Activated CD4-positive, alpha-beta T cell treated with anti-CD3 and anti-CD28 coated beads, Interleukin-2, amount 10 ng/mL, durations not matched to agents 24 days and 14 days (primary cell): ENCODE data around the gene RALA. TPM values are rescaled to one million over a fixed set of nuclear protein-coding genes. Genes with fewer than 3 reads are reported as not detected.

Experiments used
- DNase-seq: peaks from one replicate; pipeline ENCODE4 v3.0.0; 2022
- H3K27ac Mint-ChIP-seq: one replicate; pipeline ENCODE4 v1.8.0; 2022; ENCODE audit warnings: mild to moderate bottlenecking, mixed read lengths
- H3K27me3 Mint-ChIP-seq: one replicate; pipeline ENCODE4 v1.8.0; 2022; ENCODE audit warnings: mixed read lengths
- H3K36me3 Mint-ChIP-seq: one replicate; pipeline ENCODE4 v1.8.0; 2022; ENCODE audit warnings: low read depth, mild to moderate bottlenecking, mixed read lengths
- H3K4me1 Mint-ChIP-seq: one replicate; pipeline ENCODE4 v1.8.0; 2021; ENCODE audit warnings: mixed read lengths
- H3K4me3 Mint-ChIP-seq: one replicate; pipeline ENCODE4 v1.8.0; 2022; ENCODE audit warnings: mild to moderate bottlenecking, moderate library complexity, mixed read lengths
- H3K9me3 Mint-ChIP-seq: one replicate; pipeline ENCODE4 v1.8.0; 2021; ENCODE audit warnings: mixed read lengths
- intact Hi-C: fragments of 100-400 bp; cut with micrococcal nuclease; formaldehyde crosslinking; loops from one replicate; pipeline ENCODE4 v1.15.1; 2023
- total RNA-seq: library from RNA; stranded (reverse); gene quantifications from 2 replicates; pipeline ENCODE4 v1.2.3, GENCODE V29; 2022

RALA gene
- total RNA-seq, 1 donor from 2014 or later, result 37.0 TPM

GRCh38 chr7:39642896-39643295, 19.5 kb downstream of the RALA start:
- Mint-ChIP-seq H3K36me3 (peaks cover 28% of the 10 kb centered on the region), H3K27ac (no peak overlapping the region), H3K4me1 (peaks cover 25% of the 10 kb centered on the region), H3K27me3 (no peaks in the 10 kb centered on the region), H3K4me3 (no peak overlapping the region), H3K9me3 (peaks cover 6% of the 10 kb centered on the region)
- no peak for DNase-seq
- intact Hi-C loops, result no loop called here

GRCh38 chr7:39644170-39644569, 20.8 kb downstream of the RALA start:
- H3K27me3 Mint-ChIP-seq, result no peaks in the 10 kb centered on the region
- H3K4me1 Mint-ChIP-seq, result peaks cover 17% of the 10 kb centered on the region
- peaks cover 6% of the 10 kb centered on the region for H3K9me3 Mint-ChIP-seq
- H3K27ac Mint-ChIP-seq, result no peak overlapping the region
- intact Hi-C loops, result no loop called here
- DNase-seq, result no peak
- H3K36me3 Mint-ChIP-seq, result peaks cover 24% of the 10 kb centered on the region
- H3K4me3 Mint-ChIP-seq, result no peak overlapping the region

- Mint-ChIP-seq H3K27me3 (no peaks in the 10 kb centered on the region), H3K36me3 (peaks cover 13% of the 10 kb centered on the region), H3K4me1 (peaks cover 8% of the 10 kb centered on the region), H3K4me3 (no peak overlapping the region), H3K27ac (no peak overlapping the region), H3K9me3 (peaks cover 1% of the 10 kb centered on the region)
- intact Hi-C loops, result no loop called here
- no peak for DNase-seq
These were observed 22.4 kb downstream of the RALA start for GRCh38 chr7:39645482-39646407.

GRCh38 chr7:39647816-39648215, 24.4 kb downstream of the RALA start:
- intact Hi-C loops, result no loop called here
- no peaks in the 10 kb centered on the region for H3K9me3 Mint-ChIP-seq
- peaks cover 10% of the 10 kb centered on the region for H3K36me3 Mint-ChIP-seq
- H3K27me3 Mint-ChIP-seq, result no peaks in the 10 kb centered on the region
- H3K4me3 Mint-ChIP-seq, result no peak overlapping the region
- peaks cover 1% of the 10 kb centered on the region for H3K4me1 Mint-ChIP-seq
- DNase-seq, result no peak
- no peak overlapping the region for H3K27ac Mint-ChIP-seq

GRCh38 chr7:39650676-39651075, 27.3 kb downstream of the RALA start:
- Mint-ChIP-seq H3K4me3 (no peak overlapping the region), H3K27me3 (no peaks in the 10 kb centered on the region), H3K27ac (no peak overlapping the region), H3K9me3 (no peaks in the 10 kb centered on the region), H3K36me3 (peaks cover 16% of the 10 kb centered on the region), H3K4me1 (no peaks in the 10 kb centered on the region)
- intact Hi-C loops, result no loop called here
- no peak for DNase-seq

GRCh38 chr7:39651265-39651664, 27.9 kb downstream of the RALA start:
- Mint-ChIP-seq H3K27me3 (no peaks in the 10 kb centered on the region), H3K4me1 (no peaks in the 10 kb centered on the region), H3K27ac (no peak overlapping the region), H3K4me3 (no peak overlapping the region), H3K9me3 (no peaks in the 10 kb centered on the region), H3K36me3 (peaks cover 22% of the 10 kb centered on the region)
- intact Hi-C loops, result no loop called here
- no peak for DNase-seq

- DNase-seq, result no peak
- Mint-ChIP-seq H3K36me3 (peaks cover 39% of the 10 kb centered on the region), H3K4me3 (no peak overlapping the region), H3K4me1 (peaks cover 3% of the 10 kb centered on the region), H3K27ac (no peak overlapping the region), H3K9me3 (peaks cover 5% of the 10 kb centered on the region), H3K27me3 (no peaks in the 10 kb centered on the region)
- intact Hi-C loops, result no loop called here
These were observed 33.0 kb downstream of the RALA start for GRCh38 chr7:39656415-39656814.

GRCh38 chr7:39659356-39660013, 36.1 kb downstream of the RALA start:
- intact Hi-C loops, result no loop called here
- Mint-ChIP-seq H3K36me3 (peaks cover 59% of the 10 kb centered on the region), H3K27me3 (no peaks in the 10 kb centered on the region), H3K27ac (no peak overlapping the region), H3K4me1 (peaks cover 3% of the 10 kb centered on the region), H3K4me3 (no peak overlapping the region), H3K9me3 (peaks cover 13% of the 10 kb centered on the region)
- DNase-seq, result no peak

GRCh38 chr7:39661960-39662359, 38.6 kb downstream of the RALA start:
- Mint-ChIP-seq H3K9me3 (peaks cover 13% of the 10 kb centered on the region), H3K4me3 (no peak overlapping the region), H3K27me3 (no peaks in the 10 kb centered on the region), H3K27ac (no peak overlapping the region), H3K4me1 (peaks cover 5% of the 10 kb centered on the region), H3K36me3 (peaks cover 53% of the 10 kb centered on the region)
- no peak for DNase-seq
- intact Hi-C loops, result no loop called here

GRCh38 chr7:39663263-39663662, 39.9 kb downstream of the RALA start:
- Mint-ChIP-seq H3K27ac (no peak overlapping the region), H3K4me3 (no peak overlapping the region), H3K27me3 (no peaks in the 10 kb centered on the region), H3K4me1 (peaks cover 5% of the 10 kb centered on the region), H3K36me3 (peaks cover 47% of the 10 kb centered on the region), H3K9me3 (peaks cover 13% of the 10 kb centered on the region)
- intact Hi-C loops, result no loop called here
- DNase-seq, result no peak

- H3K36me3 Mint-ChIP-seq, result peaks cover 44% of the 10 kb centered on the region
- H3K9me3 Mint-ChIP-seq, result peaks cover 13% of the 10 kb centered on the region
- H3K4me1 Mint-ChIP-seq, result peaks cover 5% of the 10 kb centered on the region
- no peak overlapping the region for H3K27ac Mint-ChIP-seq
- H3K27me3 Mint-ChIP-seq, result no peaks in the 10 kb centered on the region
- no peak overlapping the region for H3K4me3 Mint-ChIP-seq
- no peak for DNase-seq
- intact Hi-C loops, result no loop called here
These were observed 40.7 kb downstream of the RALA start for GRCh38 chr7:39664057-39664456.

- DNase-seq, result no peak
- peaks cover 42% of the 10 kb centered on the region for H3K36me3 Mint-ChIP-seq
- H3K27me3 Mint-ChIP-seq, result no peaks in the 10 kb centered on the region
- intact Hi-C loops, result no loop called here
- peaks cover 13% of the 10 kb centered on the region for H3K9me3 Mint-ChIP-seq
- H3K27ac Mint-ChIP-seq, result no peak overlapping the region
- no peak overlapping the region for H3K4me3 Mint-ChIP-seq
- H3K4me1 Mint-ChIP-seq, result peaks cover 5% of the 10 kb centered on the region
These were observed 41.2 kb downstream of the RALA start for GRCh38 chr7:39664585-39664984.

- peaks cover 31% of the 10 kb centered on the region for H3K36me3 Mint-ChIP-seq
- H3K4me1 Mint-ChIP-seq, result peaks cover 6% of the 10 kb centered on the region
- no peak overlapping the region for H3K4me3 Mint-ChIP-seq
- DNase-seq, result no peak
- intact Hi-C loops, result no loop called here
- H3K27me3 Mint-ChIP-seq, result no peaks in the 10 kb centered on the region
- H3K9me3 Mint-ChIP-seq, result peaks cover 6% of the 10 kb centered on the region
- H3K27ac Mint-ChIP-seq, result no peak overlapping the region
These were observed 43.2 kb downstream of the RALA start for GRCh38 chr7:39666562-39666961.

GRCh38 chr7:39667341-39667923, 44.1 kb downstream of the RALA start:
- H3K9me3 Mint-ChIP-seq, result peaks cover 2% of the 10 kb centered on the region
- intact Hi-C loops, result no loop called here
- H3K36me3 Mint-ChIP-seq, result peaks cover 23% of the 10 kb centered on the region
- H3K27ac Mint-ChIP-seq, result no peak overlapping the region
- H3K4me1 Mint-ChIP-seq, result peaks cover 6% of the 10 kb centered on the region
- no peaks in the 10 kb centered on the region for H3K27me3 Mint-ChIP-seq
- H3K4me3 Mint-ChIP-seq, result no peak overlapping the region
- no peak for DNase-seq
